ENCODE results near the gene SLC10A4. TPM values are rescaled to one million over a fixed set of nuclear protein-coding genes. Genes with fewer than 3 reads are reported as not detected.

SLC10A4 gene
- total and polyA plus RNA-seq, 5 donors from 2014 or later = not detected

GRCh38 chr4:48470570-48470969 lies 12.6 kb upstream of the SLC10A4 start:
- Histone ChIP-seq H3K4me1 (ENCODE audit: control insufficient read depth, insufficient read depth, low read length, poor library complexity, severe bottlenecking) (no peaks in the 10 kb centered on the region), H3K4me3 (ENCODE audit: low read depth, low read length) (no peak overlapping the region), H3K9me3 (ENCODE audit: control insufficient read depth in 2 of 2, low read length in 2 of 2) (no peaks in the 10 kb centered on the region), H3K27me3 (ENCODE audit: control insufficient read depth, insufficient read depth, low read length) (peaks cover 4% of the 10 kb centered on the region), H3K36me3 (ENCODE audit: control insufficient read depth, insufficient read depth, low read length) (no peaks in the 10 kb centered on the region), H3K27ac (ENCODE audit: insufficient read depth, low read length, poor library complexity, severe bottlenecking) (no peak overlapping the region)
- Mint-ChIP-seq H3K27ac (no peak overlapping the region), H3K4me3 (no peak overlapping the region), H3K27me3 (peaks cover 18% of the 10 kb centered on the region), H3K9me3 (peaks cover 0 to 1% (median 0%) of the 10 kb centered on the region in 7 donors), H3K4me1 (no peaks in the 10 kb centered on the region), H3K36me3 (no peaks in the 10 kb centered on the region)
- ATAC-seq (ENCODE audit: low read depth in 2 of 2) (no peak), DNase-seq (no peak)

- Mint-ChIP-seq H3K4me3 (peak overlapping the region in 1 of 4 donors; percentile 2), H3K27ac (no peak overlapping the region), H3K36me3 (no peaks in the 10 kb centered on the region), H3K27me3 (peaks cover 23% of the 10 kb centered on the region), H3K4me1 (no peaks in the 10 kb centered on the region), H3K9me3 (peaks cover 0 to 1% (median 0%) of the 10 kb centered on the region in 7 donors)
- H3K4me3 ChIP-seq (ENCODE audit: low read depth, low read length) = no peak overlapping the region
- H3K27me3 ChIP-seq (ENCODE audit: control insufficient read depth, insufficient read depth, low read length) = peaks cover 4% of the 10 kb centered on the region
- H3K4me1 ChIP-seq (ENCODE audit: control insufficient read depth, insufficient read depth, low read length, poor library complexity, severe bottlenecking) = no peaks in the 10 kb centered on the region
- no peak for DNase-seq
- no peaks in the 10 kb centered on the region for H3K9me3 ChIP-seq (ENCODE audit: control insufficient read depth in 2 of 2, low read length in 2 of 2)
- H3K27ac ChIP-seq (ENCODE audit: insufficient read depth, low read length, poor library complexity, severe bottlenecking) = no peak overlapping the region
- H3K36me3 ChIP-seq (ENCODE audit: control insufficient read depth, insufficient read depth, low read length) = no peaks in the 10 kb centered on the region
- no peak for ATAC-seq (ENCODE audit: low read depth in 2 of 2)
These were observed 10.3 kb upstream of the SLC10A4 start for GRCh38 chr4:48472794-48473193.

GRCh38 chr4:48475770-48476169 lies 7.4 kb upstream of the SLC10A4 start:
- H3K27ac Mint-ChIP-seq = no peak overlapping the region

GRCh38 chr4:48478273-48478672 lies 4.9 kb upstream of the SLC10A4 start:
- Mint-ChIP-seq H3K36me3 (no peaks in the 10 kb centered on the region), H3K4me3 (no peak overlapping the region), H3K27ac (no peak overlapping the region), H3K27me3 (peaks cover 48% of the 10 kb centered on the region), H3K9me3 (peaks cover 0 to 3% (median 0%) of the 10 kb centered on the region in 7 donors), H3K4me1 (peaks cover 0 to 3% (median 0%) of the 10 kb centered on the region in 4 donors)
- no peaks in the 10 kb centered on the region for H3K9me3 ChIP-seq (ENCODE audit: control insufficient read depth in 2 of 2, low read length in 2 of 2)
- H3K36me3 ChIP-seq (ENCODE audit: control insufficient read depth, insufficient read depth, low read length) = no peaks in the 10 kb centered on the region
- peaks cover 3% of the 10 kb centered on the region for H3K4me1 ChIP-seq (ENCODE audit: control insufficient read depth, insufficient read depth, low read length, poor library complexity, severe bottlenecking)
- H3K4me3 ChIP-seq (ENCODE audit: low read depth, low read length) = no peak overlapping the region
- H3K27ac ChIP-seq (ENCODE audit: insufficient read depth, low read length, poor library complexity, severe bottlenecking) = no peak overlapping the region
- DNase-seq (no peak), ATAC-seq (ENCODE audit: low read depth in 2 of 2) (no peak)
- H3K27me3 ChIP-seq (ENCODE audit: control insufficient read depth, insufficient read depth, low read length) = peaks cover 26% of the 10 kb centered on the region

More at GRCh38 chr4:48475770-48476169, 7.4 kb upstream of the SLC10A4 start:
- peaks cover 0 to 3% (median 0%) of the 10 kb centered on the region in 7 donors for H3K9me3 Mint-ChIP-seq
- Histone ChIP-seq H3K9me3 (ENCODE audit: control insufficient read depth in 2 of 2, low read length in 2 of 2) (no peaks in the 10 kb centered on the region), H3K4me1 (ENCODE audit: control insufficient read depth, insufficient read depth, low read length, poor library complexity, severe bottlenecking) (no peaks in the 10 kb centered on the region), H3K4me3 (ENCODE audit: low read depth, low read length) (no peak overlapping the region), H3K36me3 (ENCODE audit: control insufficient read depth, insufficient read depth, low read length) (no peaks in the 10 kb centered on the region), H3K27me3 (ENCODE audit: control insufficient read depth, insufficient read depth, low read length) (peaks cover 6% of the 10 kb centered on the region), H3K27ac (ENCODE audit: insufficient read depth, low read length, poor library complexity, severe bottlenecking) (no peak overlapping the region)
- ATAC-seq (ENCODE audit: low read depth in 2 of 2) = no peak
- peaks cover 35% of the 10 kb centered on the region for H3K27me3 Mint-ChIP-seq
- H3K36me3 Mint-ChIP-seq = no peaks in the 10 kb centered on the region
- no peak for DNase-seq
- peak overlapping the region in 1 of 4 donors; percentile 49 for H3K4me3 Mint-ChIP-seq
- no peaks in the 10 kb centered on the region for H3K4me1 Mint-ChIP-seq

GRCh38 chr4:48481581-48481980 lies 1.6 kb upstream of the SLC10A4 start:
- ATAC-seq (ENCODE audit: low read depth in 2 of 2) (no peak), DNase-seq (no peak)
- H3K9me3 ChIP-seq (ENCODE audit: control insufficient read depth in 2 of 2, low read length in 2 of 2) = no peaks in the 10 kb centered on the region
- no peak overlapping the region for H3K27ac ChIP-seq (ENCODE audit: insufficient read depth, low read length, poor library complexity, severe bottlenecking)
- H3K9me3 Mint-ChIP-seq = peaks cover 0 to 7% (median 0%) of the 10 kb centered on the region in 7 donors
- peaks cover 40% of the 10 kb centered on the region for H3K27me3 ChIP-seq (ENCODE audit: control insufficient read depth, insufficient read depth, low read length)
- H3K36me3 ChIP-seq (ENCODE audit: control insufficient read depth, insufficient read depth, low read length) = no peaks in the 10 kb centered on the region
- no peak overlapping the region for H3K4me3 ChIP-seq (ENCODE audit: low read depth, low read length)
- no peaks in the 10 kb centered on the region for H3K36me3 Mint-ChIP-seq
- H3K4me3 Mint-ChIP-seq = no peak overlapping the region
- H3K27me3 Mint-ChIP-seq = peaks cover 73% of the 10 kb centered on the region
- peaks cover 0 to 19% (median 2%) of the 10 kb centered on the region in 4 donors for H3K4me1 Mint-ChIP-seq
- peaks cover 16% of the 10 kb centered on the region for H3K4me1 ChIP-seq (ENCODE audit: control insufficient read depth, insufficient read depth, low read length, poor library complexity, severe bottlenecking)
- no peak overlapping the region for H3K27ac Mint-ChIP-seq

GRCh38 chr4:48483777-48484493 lies 792 bp downstream of the SLC10A4 start:
- H3K27me3 ChIP-seq (ENCODE audit: control insufficient read depth, insufficient read depth, low read length) = peaks cover 60% of the 10 kb centered on the region
- peak in 1 of 2 donors; percentile 32 for ATAC-seq (ENCODE audit: low read depth in 2 of 2)
- no peaks in the 10 kb centered on the region for H3K36me3 Mint-ChIP-seq
- H3K36me3 ChIP-seq (ENCODE audit: control insufficient read depth, insufficient read depth, low read length) = no peaks in the 10 kb centered on the region
- H3K27ac Mint-ChIP-seq = no peak overlapping the region
- no peaks in the 10 kb centered on the region for H3K9me3 ChIP-seq (ENCODE audit: control insufficient read depth in 2 of 2, low read length in 2 of 2)
- H3K9me3 Mint-ChIP-seq = peaks cover 0 to 7% (median 0%) of the 10 kb centered on the region in 7 donors
- no peak overlapping the region for H3K27ac ChIP-seq (ENCODE audit: insufficient read depth, low read length, poor library complexity, severe bottlenecking)
- no peak for DNase-seq
- H3K4me1 Mint-ChIP-seq = peaks cover 0 to 19% (median 2%) of the 10 kb centered on the region in 4 donors
- peaks cover 76% of the 10 kb centered on the region for H3K27me3 Mint-ChIP-seq
- H3K4me3 ChIP-seq (ENCODE audit: low read depth, low read length) = no peak overlapping the region
- peaks cover 16% of the 10 kb centered on the region for H3K4me1 ChIP-seq (ENCODE audit: control insufficient read depth, insufficient read depth, low read length, poor library complexity, severe bottlenecking)
- H3K4me3 Mint-ChIP-seq = peak overlapping the region; percentile 4 to 75 (median 46)

- peak overlapping the region; percentile 4 to 75 (median 46) for H3K4me3 Mint-ChIP-seq
- Histone ChIP-seq H3K9me3 (ENCODE audit: control insufficient read depth in 2 of 2, low read length in 2 of 2) (no peaks in the 10 kb centered on the region), H3K4me1 (ENCODE audit: control insufficient read depth, insufficient read depth, low read length, poor library complexity, severe bottlenecking) (peaks cover 19% of the 10 kb centered on the region), H3K36me3 (ENCODE audit: control insufficient read depth, insufficient read depth, low read length) (no peaks in the 10 kb centered on the region), H3K4me3 (ENCODE audit: low read depth, low read length) (no peak overlapping the region), H3K27me3 (ENCODE audit: control insufficient read depth, insufficient read depth, low read length) (peaks cover 66% of the 10 kb centered on the region), H3K27ac (ENCODE audit: insufficient read depth, low read length, poor library complexity, severe bottlenecking) (no peak overlapping the region)
- H3K4me1 Mint-ChIP-seq = peaks cover 0 to 22% (median 2%) of the 10 kb centered on the region in 4 donors
- ATAC-seq (ENCODE audit: low read depth in 2 of 2) = no peak
- H3K36me3 Mint-ChIP-seq = no peaks in the 10 kb centered on the region
- H3K27ac Mint-ChIP-seq = no peak overlapping the region
- no peak for DNase-seq
- H3K27me3 Mint-ChIP-seq = peaks cover 83% of the 10 kb centered on the region
- peaks cover 0 to 7% (median 0%) of the 10 kb centered on the region in 7 donors for H3K9me3 Mint-ChIP-seq
These were observed 1.5 kb downstream of the SLC10A4 start for GRCh38 chr4:48484494-48485168.
